HUDEP-2 (cell line): Measurements from ENCODE around the gene DEPP1.

Experiments
- DNase-seq, 76 experiments: peaks; one replicate each; lab custom pipeline; 2025; ENCODE audit not compliant: unreplicated experiment in 76 of 76; lab: John Stamatoyannopoulos, UW

The DEPP1 gene

GRCh38 chr10:44956226-44956625 lies 22.4 kb downstream of the DEPP1 start:
- DNase-seq: no peak

GRCh38 chr10:44955413-44956070 lies 23.1 kb downstream of the DEPP1 start:
- DNase-seq: no peak

DNA sequence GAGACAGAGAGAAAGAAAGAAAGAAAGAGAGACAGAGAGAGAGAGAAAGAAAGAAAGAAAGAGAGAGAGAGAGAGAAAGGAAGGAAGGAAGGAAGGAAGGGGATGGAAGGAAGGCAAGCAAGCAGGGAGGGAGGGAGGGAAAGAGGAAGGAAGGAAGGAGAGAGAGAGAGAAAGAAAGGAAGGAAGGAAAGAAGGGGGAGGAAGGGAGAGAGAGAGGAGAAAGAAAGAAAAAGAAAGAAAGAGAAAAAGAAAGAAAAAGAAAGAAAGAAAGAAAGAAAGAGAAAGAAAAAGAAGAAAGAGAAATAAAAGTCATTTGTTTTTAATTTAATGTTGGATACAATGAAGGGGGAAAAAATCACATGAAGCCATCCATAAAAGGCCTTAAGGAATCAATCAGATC lies 23.6 kb downstream of the DEPP1 start:
- no peak for DNase-seq

DNA sequence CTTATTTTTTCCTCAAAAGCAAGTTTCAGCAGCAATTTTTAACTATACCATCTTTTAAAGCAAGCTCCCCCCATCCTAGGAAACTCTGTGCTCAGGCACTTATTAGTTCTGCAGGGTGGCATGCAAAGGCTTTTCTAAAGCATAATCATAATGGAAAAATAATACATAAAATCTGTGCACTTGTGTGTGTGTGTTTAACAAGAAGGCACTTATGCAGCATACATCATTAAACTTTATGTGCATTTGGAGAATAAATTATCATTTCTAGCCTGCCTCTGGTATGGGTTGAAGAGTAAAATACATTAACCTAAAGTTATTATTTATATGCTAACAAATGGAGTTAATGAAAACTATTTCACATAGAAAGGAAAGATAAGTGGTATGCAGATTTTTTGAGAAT lies 24.6 kb downstream of the DEPP1 start:
- no peak for DNase-seq

GRCh38 chr10:44952779-44953231 lies 25.8 kb downstream of the DEPP1 start:
- DNase-seq: no peak

- no peak for DNase-seq
Observed at GRCh38 chr10:44951576-44952226, 26.9 kb downstream of the DEPP1 start.

GRCh38 chr10:44950326-44951225 lies 28.0 kb downstream of the DEPP1 start:
- no peak for DNase-seq

DNA sequence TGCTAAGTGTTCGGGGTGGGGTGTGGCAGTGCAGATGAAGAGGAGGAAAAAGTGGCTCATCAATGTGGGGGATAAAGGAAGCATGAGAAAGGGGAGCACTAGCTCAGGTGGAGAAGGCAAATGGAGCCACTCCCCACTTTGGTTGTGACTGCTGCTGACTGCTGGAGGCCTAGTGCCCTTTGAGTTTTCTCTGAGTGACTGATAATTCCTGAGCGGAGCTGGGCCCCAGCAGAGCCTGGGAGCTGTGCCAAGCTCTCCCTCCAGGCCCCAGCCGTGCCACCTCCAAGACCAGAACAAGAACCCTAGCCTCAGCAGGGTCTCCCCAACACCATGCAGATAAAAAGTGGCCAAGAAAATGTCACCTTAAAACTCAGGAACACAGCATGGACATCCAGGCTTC lies 28.7 kb downstream of the DEPP1 start:
- no peak for DNase-seq

GRCh38 chr10:44949127-44949802 lies 29.3 kb downstream of the DEPP1 start:
- DNase-seq: no peak

- no peak for DNase-seq
Observed at GRCh38 chr10:44948642-44949041, 30.0 kb downstream of the DEPP1 start.

GRCh38 chr10:44947371-44948152 lies 31.0 kb downstream of the DEPP1 start:
- no peak for DNase-seq

- DNase-seq: no peak
Observed at GRCh38 chr10:44946205-44946604, 32.4 kb downstream of the DEPP1 start.

GRCh38 chr10:44944354-44944753 lies 34.3 kb downstream of the DEPP1 start:
- no peak for DNase-seq

- DNase-seq: no peak
Observed at GRCh38 chr10:44939691-44940401, 38.8 kb downstream of the DEPP1 start.

GRCh38 chr10:44938956-44939355 lies 39.7 kb downstream of the DEPP1 start:
- DNase-seq: no peak

DNA sequence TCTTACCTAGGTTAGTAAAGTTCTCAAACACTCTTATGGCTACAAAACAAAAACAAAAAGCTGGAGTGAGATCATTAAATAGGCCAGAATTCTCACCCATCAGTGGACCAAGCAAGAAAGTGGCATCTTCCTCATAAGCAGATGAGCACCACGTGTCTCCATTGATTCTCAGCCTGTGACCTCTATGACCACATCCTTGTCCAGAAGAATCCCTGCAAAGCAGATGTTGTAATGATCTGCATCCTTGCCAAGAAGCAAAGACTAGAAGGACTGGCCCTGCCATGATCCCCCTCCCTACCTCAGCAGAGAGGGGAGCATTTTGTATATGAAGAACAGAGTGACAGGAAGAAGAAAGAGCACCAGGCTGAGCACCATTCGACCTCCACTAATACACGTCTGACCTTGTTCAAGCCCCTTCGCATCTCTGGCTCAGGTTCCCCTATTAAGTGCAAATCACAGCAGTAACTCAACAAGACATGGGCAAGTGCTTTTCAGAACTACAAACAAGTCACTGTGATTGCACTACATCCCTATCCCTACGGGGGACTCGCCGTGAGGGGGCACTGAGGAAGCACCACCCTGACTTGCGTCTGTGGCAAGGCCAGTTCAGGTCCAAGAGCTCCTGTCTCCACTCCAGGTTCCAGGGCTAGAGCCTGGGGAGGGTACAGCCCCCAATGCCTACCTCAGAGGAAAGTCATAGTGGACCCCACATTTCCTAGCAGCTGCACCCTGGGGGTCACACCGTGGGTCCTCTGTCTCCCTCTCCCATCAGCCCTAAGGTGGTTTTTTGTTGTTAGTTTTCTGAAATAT lies 41.2 kb downstream of the DEPP1 start:
- DNase-seq: no peak

DNA sequence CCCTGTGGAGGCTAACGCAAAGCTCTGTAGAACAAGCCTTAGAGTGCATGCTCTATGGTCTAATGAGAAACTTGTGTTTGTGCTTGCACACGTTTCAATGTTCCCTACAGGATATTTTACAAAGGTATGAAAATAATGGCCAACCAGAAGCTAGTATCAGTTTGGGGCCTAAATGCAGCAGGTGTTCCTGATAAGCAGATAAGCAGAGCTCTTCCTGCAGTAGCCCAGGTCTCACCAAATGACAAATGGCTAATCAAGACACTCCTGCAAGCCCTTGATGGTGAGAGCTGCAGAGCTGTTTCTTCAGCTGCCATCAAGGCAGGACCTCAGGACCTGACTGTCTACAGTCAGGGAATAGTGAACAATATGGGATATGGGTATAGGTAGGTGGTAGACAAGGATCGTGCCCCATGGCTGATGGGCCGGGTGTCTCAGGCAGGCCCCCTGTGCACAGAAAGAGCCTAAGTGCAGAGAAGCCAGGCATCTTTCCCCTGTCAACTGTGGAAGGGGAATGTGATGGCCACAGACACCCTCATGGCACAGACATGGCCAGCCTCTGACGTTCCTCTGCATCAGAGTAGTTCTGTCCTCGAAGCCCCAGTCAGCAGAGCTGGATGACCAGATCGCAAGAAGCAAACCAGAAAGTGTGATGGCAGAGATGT lies 42.2 kb downstream of the DEPP1 start:
- DNase-seq: no peak

DNA sequence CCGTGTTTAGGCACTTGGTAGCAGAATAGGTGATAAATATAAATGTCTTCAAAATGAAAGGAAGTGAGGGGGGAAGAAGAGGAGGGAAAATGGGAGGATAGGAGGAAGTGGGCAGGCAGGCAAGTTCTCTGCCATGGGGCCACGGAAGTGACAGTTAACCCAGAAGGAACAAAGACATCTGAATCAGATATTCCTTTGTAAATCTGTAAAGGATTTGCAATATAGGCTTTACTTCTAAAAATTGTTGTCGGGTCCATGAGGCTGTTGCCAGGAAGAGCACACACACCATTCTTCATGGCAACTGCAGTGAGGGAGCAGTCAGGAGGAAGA lies 42.7 kb downstream of the DEPP1 start:
- no peak for DNase-seq
